Small intestine (tissue), 7 donors: Measurements from ENCODE around the gene CD1D. TPM values are rescaled to one million over a fixed set of nuclear protein-coding genes. Genes with fewer than 3 reads are reported as not detected.
A peak's percentile ranks its signal among the peaks of the same experiment; 100 is the strongest.
"Not testable (repeated sequence)": the region's sequence is repeated elsewhere in the genome, so short reads cannot be mapped to it uniquely, and the experiment has no call there.

ENCODE experiments used
- DNase-seq, 2 donors: peaks; one replicate each; pipeline versions ENCODE4 v3.0.0 to v3.0.0-alpha.2; 2013
- FAIRE-seq: peaks from 2 replicates; lab custom pipeline; 2012; peaks lifted over from hg19 to GRCh38; lab: Jason Lieb, UNC
- H3K27ac ChIP-seq, 3 donors: one replicate each; pipeline ENCODE4 v1.5.1; 2013; ENCODE audit warnings: low read length in 2 of 3, mild to moderate bottlenecking in 2 of 3, control low read depth in 1 of 3, inconsistent platforms in 1 of 3, low read depth in 1 of 3, moderate library complexity in 1 of 3
- H3K27me3 ChIP-seq, 3 donors: one replicate each; pipeline ENCODE4 v1.6.1; 2013; ENCODE audit warnings: low read length in 3 of 3, inconsistent platforms in 1 of 3; ENCODE audit not compliant: control insufficient read depth in 3 of 3, insufficient read depth in 3 of 3
- H3K36me3 ChIP-seq, 3 donors: one replicate each; pipeline ENCODE4 v1.6.1; 2013; ENCODE audit warnings: low read length in 3 of 3, inconsistent platforms in 1 of 3, low read depth in 1 of 3, mild to moderate bottlenecking in 1 of 3, moderate library complexity in 1 of 3; ENCODE audit not compliant: control insufficient read depth in 3 of 3, insufficient read depth in 2 of 3
- H3K4me1 ChIP-seq, 3 donors: one replicate each; pipeline ENCODE4 v1.6.1; 2013; ENCODE audit warnings: low read length in 2 of 3, inconsistent platforms in 1 of 3, low read depth in 1 of 3, mild to moderate bottlenecking in 1 of 3, moderate library complexity in 1 of 3; ENCODE audit not compliant: control insufficient read depth in 3 of 3, insufficient read depth in 2 of 3
- H3K4me3 ChIP-seq, 3 donors: one replicate each; pipeline ENCODE4 v1.5.1; 2013; ENCODE audit warnings: low read length in 3 of 3, control low read depth in 1 of 3, inconsistent platforms in 1 of 3, low read depth in 1 of 3, mild to moderate bottlenecking in 1 of 3, moderate library complexity in 1 of 3
- H3K9me3 ChIP-seq, 2 donors: one replicate each; pipeline ENCODE4 v1.6.1; 2013; ENCODE audit warnings: low read depth in 1 of 2, low read length in 1 of 2; ENCODE audit not compliant: control insufficient read depth in 2 of 2, insufficient read depth in 1 of 2
- WGBS, 3 donors: extraction: QIAGEN DNeasy Blood & Tissue Kit; methylation state at CpG; one replicate each; pipeline ENCODE4 v1.1.7; 2013; 5-methylcytosine and 5-hydroxymethylcytosine counted together
- polyA plus RNA-seq, 4 donors: library from polyadenylated mRNA; stranded (reverse) in 3 of 4; unstranded in 1 of 4; fragments of 200-250 nt in 3 of 4; fragments of 120-200 nt in 1 of 4; gene quantifications; one replicate each; pipeline versions ENCODE4 v1.2.1 to v1.2.3, GENCODE V29; 2013
- donor health status: healthy with polysubstance abuse.
- donor health status: control.
- donor health status: control.
- donor health status: Bipolar disorder and iron deficiency.
- donor health status: healthy.

Gene CD1D
- polyA plus RNA-seq, 4 donors, result 5.9 to 15.0 (median 8.7) TPM

DNA sequence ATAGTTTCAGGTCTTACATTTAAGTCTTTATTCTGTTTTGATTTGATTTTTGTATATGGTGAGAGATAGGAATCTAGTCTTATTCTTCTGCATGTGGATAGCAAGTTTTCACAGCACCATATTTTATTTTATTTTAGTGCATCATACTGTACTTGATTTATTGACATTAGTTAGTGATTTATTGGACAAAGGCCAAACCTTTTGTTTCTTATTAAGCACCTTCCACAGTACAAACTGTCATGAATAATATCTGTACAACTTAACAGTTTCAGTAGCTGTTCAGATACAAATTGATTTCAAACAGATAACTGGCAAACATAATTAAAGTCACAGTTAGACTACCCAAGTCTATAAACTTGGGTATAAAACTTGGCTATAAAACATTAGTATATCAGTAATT, 15.8 kb downstream of the CD1D start:
- H3K4me3 ChIP-seq, result no peak overlapping the region
- DNase-seq (peak in 1 of 2 donors; percentile 52), FAIRE-seq (no peak)

GRCh38 chr1:158199849-158200248, 19.2 kb downstream of the CD1D start:
- 9 to 34% (median 19%) methylated on average over 5 of the region's 5 CpGs for WGBS, 3 donors
- DNase-seq, result peak in 1 of 2 donors; percentile 67

More for the DNA sequence above, 15.8 kb downstream of the CD1D start:
- H3K27me3 ChIP-seq, result no peaks in the 10 kb centered on the region
- H3K36me3 ChIP-seq, result no peaks in the 10 kb centered on the region
- no peaks in the 10 kb centered on the region for H3K9me3 ChIP-seq
- peaks cover 0 to 2% (median 0%) of the 10 kb centered on the region in 3 donors for H3K4me1 ChIP-seq
- no peak overlapping the region for H3K27ac ChIP-seq

GRCh38 chr1:158200527-158200926, 19.8 kb downstream of the CD1D start:
- FAIRE-seq, result no peak
- Histone ChIP-seq H3K4me3 (no peak overlapping the region), H3K36me3 (no peaks in the 10 kb centered on the region), H3K4me1 (peaks cover 0 to 2% (median 0%) of the 10 kb centered on the region in 3 donors), H3K27me3 (no peaks in the 10 kb centered on the region), H3K9me3 (no peaks in the 10 kb centered on the region), H3K27ac (no peak overlapping the region)
- no peak for DNase-seq
- WGBS, 3 donors, result 74 to 86% (median 82%) methylated on average over 1 of the region's 1 CpG

More at GRCh38 chr1:158199849-158200248, 19.2 kb downstream of the CD1D start:
- FAIRE-seq, result no peak
- no peak overlapping the region for H3K27ac ChIP-seq
- H3K4me3 ChIP-seq, result no peak overlapping the region
- H3K9me3 ChIP-seq, result no peaks in the 10 kb centered on the region
- H3K4me1 ChIP-seq, result peaks cover 0 to 2% (median 0%) of the 10 kb centered on the region in 3 donors
- no peaks in the 10 kb centered on the region for H3K36me3 ChIP-seq
- H3K27me3 ChIP-seq, result no peaks in the 10 kb centered on the region

GRCh38 chr1:158203693-158204457, 23.2 kb downstream of the CD1D start:
- Histone ChIP-seq H3K36me3 (no peaks in the 10 kb centered on the region), H3K9me3 (no peaks in the 10 kb centered on the region), H3K4me3 (no peak overlapping the region), H3K27me3 (no peaks in the 10 kb centered on the region), H3K27ac (no peak overlapping the region), H3K4me1 (no peaks in the 10 kb centered on the region)
- FAIRE-seq, result no peak
- DNase-seq, result peak; percentile 60 to 65
- 14 to 19% (median 14%) methylated on average over 7 of the region's 7 CpGs for WGBS, 3 donors

- no peak overlapping the region for H3K27ac ChIP-seq
- no peaks in the 10 kb centered on the region for H3K9me3 ChIP-seq
- no peaks in the 10 kb centered on the region for H3K36me3 ChIP-seq
- no peak overlapping the region for H3K4me3 ChIP-seq
- no peak for DNase-seq
- H3K27me3 ChIP-seq, result no peaks in the 10 kb centered on the region
- no peaks in the 10 kb centered on the region for H3K4me1 ChIP-seq
- WGBS, 3 donors, result 18 to 41% (median 28%) methylated on average over 5 of the region's 5 CpGs
- no peak for FAIRE-seq
These were observed 23.7 kb downstream of the CD1D start for GRCh38 chr1:158204458-158204827.

GRCh38 chr1:158208586-158209116, 28.0 kb downstream of the CD1D start:
- H3K27me3 ChIP-seq, result peaks cover 0 to 3% (median 0%) of the 10 kb centered on the region in 3 donors
- H3K36me3 ChIP-seq, result no peaks in the 10 kb centered on the region
- 66 to 78% (median 67%) methylated on average over 1 of the region's 1 CpG for WGBS, 3 donors
- H3K27ac ChIP-seq, result no peak overlapping the region
- DNase-seq (no peak), FAIRE-seq (no peak)
- no peaks in the 10 kb centered on the region for H3K9me3 ChIP-seq
- H3K4me3 ChIP-seq, result no peak overlapping the region
- no peaks in the 10 kb centered on the region for H3K4me1 ChIP-seq

DNA sequence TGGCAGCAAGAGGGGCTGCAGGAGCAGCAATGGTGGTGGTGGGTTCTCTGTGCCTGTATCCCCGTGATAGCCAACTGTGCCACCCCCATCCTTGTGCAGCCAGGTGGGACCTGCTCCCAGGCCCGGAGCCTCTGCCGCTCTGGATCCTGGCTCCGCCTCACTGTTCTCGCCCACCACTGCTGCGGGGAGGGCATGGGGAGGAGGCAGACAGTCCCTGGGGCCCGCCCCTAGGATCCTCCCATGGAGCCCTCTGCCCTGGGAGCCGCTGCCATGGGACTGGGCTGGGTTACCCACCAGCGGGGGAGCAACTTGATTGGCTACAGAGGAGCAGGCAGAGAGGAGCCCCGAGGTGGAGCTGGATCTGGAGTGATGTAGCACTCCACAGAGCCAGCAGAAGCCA, 31.6 kb downstream of the CD1D start:
- no peak overlapping the region for H3K27ac ChIP-seq
- no peaks in the 10 kb centered on the region for H3K36me3 ChIP-seq
- peaks cover 0 to 3% (median 0%) of the 10 kb centered on the region in 3 donors for H3K27me3 ChIP-seq
- no peak overlapping the region for H3K4me3 ChIP-seq
- no peak for DNase-seq
- FAIRE-seq, result no peak
- 67 to 79% (median 71%) methylated on average over 9 to 10 of the region's 10 CpGs for WGBS, 3 donors
- no peaks in the 10 kb centered on the region for H3K4me1 ChIP-seq
- no peaks in the 10 kb centered on the region for H3K9me3 ChIP-seq

- H3K9me3 ChIP-seq, FAIRE-seq, DNase-seq, H3K27me3 ChIP-seq, H3K4me1 ChIP-seq, H3K4me3 ChIP-seq, H3K36me3 ChIP-seq, H3K27ac ChIP-seq: not testable (repeated sequence)
These were observed 42.8 kb downstream of the CD1D start for GRCh38 chr1:158223445-158223844.
